Psoas muscle (tissue), 8 donors: Measurements from ENCODE around the gene GOT1. TPM values are rescaled to one million over a fixed set of nuclear protein-coding genes. Genes with fewer than 3 reads are reported as not detected.

ENCODE experiments used
- ATAC-seq, 4 donors: fragments of 200-7000 bp; cut with Tn5 transposase; one replicate each; pipeline ENCODE4 v1.9.1; 2020; ENCODE audit warnings: moderate library complexity in 3 of 4, mild to moderate bottlenecking in 2 of 4
- DNase-seq, 2 donors: peaks; one replicate each; pipeline ENCODE4 v3.0.0-alpha.2; 2020
- H3K27ac ChIP-seq: fragments of 200-600 bp; one replicate; pipeline ENCODE4 v1.8.0; 2022
- H3K27me3 ChIP-seq, 3 donors: fragments of 200-600 bp in 1 of 3; one replicate each; pipeline versions ENCODE4 v1.6.1 to v1.8.0; 2013 to 2022; ENCODE audit warnings: low read length in 2 of 3, mild to moderate bottlenecking in 2 of 3, moderate library complexity in 1 of 3; ENCODE audit not compliant: insufficient read depth in 3 of 3
- H3K36me3 ChIP-seq, 2 donors: fragments of 200-600 bp in 1 of 2; one replicate each; pipeline versions ENCODE4 v1.6.1 to v1.8.0; 2013 to 2022; ENCODE audit warnings: low read depth in 1 of 2, mild to moderate bottlenecking in 1 of 2, moderate library complexity in 1 of 2; ENCODE audit not compliant: insufficient read depth in 1 of 2
- H3K4me1 ChIP-seq: fragments of 200-600 bp; one replicate; pipeline ENCODE4 v1.8.0; 2022
- H3K4me3 ChIP-seq: fragments of 200-600 bp; one replicate; pipeline ENCODE4 v1.8.0; 2022; ENCODE audit warnings: mild to moderate bottlenecking
- H3K9me3 ChIP-seq: fragments of 200-600 bp; one replicate; pipeline ENCODE4 v1.8.0; 2022
- CTCF ChIP-seq: fragments of 200-600 bp; IDR thresholded peaks from one replicate; pipeline ENCODE4 v1.8.0; 2022; ENCODE audit warnings: antibody characterized with exemption
- WGBS, 3 donors: extraction: QIAGEN DNeasy Blood & Tissue Kit; methylation state at CpG; one replicate each; pipeline versions ENCODE4 v1.1.6 to v1.1.7; 2013; 5-methylcytosine and 5-hydroxymethylcytosine counted together
- intact Hi-C, 2 donors: fragments of 100-400 bp; cut with DNase I; formaldehyde crosslinking; loops; one replicate each; pipeline versions ENCODE4 v1.11.0 to v1.14.2; 2022
- polyA plus RNA-seq, 3 donors: library from polyadenylated mRNA; stranded (reverse); fragments of 200-250 nt; gene quantifications; one replicate each; pipeline ENCODE4 v1.2.3, GENCODE V29; 2013
- total RNA-seq, 4 donors: library from RNA; stranded (reverse); fragmentation: NEBNext Ultra II Directional in 2 of 4; extraction: Animal tissue kit (Norgen Biotek cat#: 25700) in 2 of 4; gene quantifications; one replicate each; pipeline versions ENCODE4 v1.2.1 to v1.2.4, GENCODE V29; 2021 to 2023
- donor health status: healthy with polysubstance abuse.
- donor health status: DM: no; HTN: no; CAD: no; lungs with moderate emphysema.
- donor health status: Bipolar disorder and iron deficiency.
- donor health status: healthy.
- donor health status: DM: yes; HTN: yes; CAD: no.
- donor health status: DM: no; HTN: no; CAD: no.
- donor health status: DM: no; HTN: no; CAD: no.
- donor health status: DM: yes; HTN: yes; CAD: no.

GOT1 gene
- total and polyA plus RNA-seq, 7 donors = 87.7 to 381 (median 208) TPM

- WGBS, 3 donors = 97 to 100% (median 98%) methylated on average over 1 of the region's 1 CpG
- Histone ChIP-seq H3K4me1 (peaks cover 50% of the 10 kb centered on the region), H3K4me3 (no peak overlapping the region), H3K27me3 (no peaks in the 10 kb centered on the region), H3K27ac (peak overlapping the region; percentile 67), H3K9me3 (no peaks in the 10 kb centered on the region), H3K36me3 (peaks cover 23 to 25% of the 10 kb centered on the region in 2 donors)
- no peak for DNase-seq
- ATAC-seq = no peak
- no peak for TF ChIP-seq CTCF
- intact Hi-C loops = no loop called here
Observed at GRCh38 chr10:99424656-99425055, 5.8 kb downstream of the GOT1 start.

- intact Hi-C loops = no loop called here
- Histone ChIP-seq H3K36me3 (peaks cover 31 to 43% of the 10 kb centered on the region in 2 donors), H3K27me3 (no peaks in the 10 kb centered on the region), H3K4me1 (peaks cover 46% of the 10 kb centered on the region), H3K27ac (no peak overlapping the region), H3K9me3 (no peaks in the 10 kb centered on the region), H3K4me3 (no peak overlapping the region)
- DNase-seq (no peak), ATAC-seq (no peak)
- no peak for TF ChIP-seq CTCF
- WGBS, 3 donors = 82 to 93% (median 89%) methylated on average over 5 of the region's 5 CpGs
Observed at GRCh38 chr10:99422529-99423096, 7.8 kb downstream of the GOT1 start.

- DNase-seq = no peak
- WGBS, 3 donors = 75 to 88% (median 79%) methylated on average over 3 of the region's 3 CpGs
- no peak for ATAC-seq
- no peak for TF ChIP-seq CTCF
- H3K27me3 ChIP-seq = no peaks in the 10 kb centered on the region
- H3K9me3 ChIP-seq = no peaks in the 10 kb centered on the region
- intact Hi-C loops = no loop called here
- peak overlapping the region; percentile 15 for H3K27ac ChIP-seq
- H3K36me3 ChIP-seq = peaks cover 29 to 43% of the 10 kb centered on the region in 2 donors
- H3K4me1 ChIP-seq = peaks cover 38% of the 10 kb centered on the region
- no peak overlapping the region for H3K4me3 ChIP-seq
Observed at GRCh38 chr10:99421233-99421739, 9.1 kb downstream of the GOT1 start.

- Histone ChIP-seq H3K4me1 (peaks cover 22% of the 10 kb centered on the region), H3K36me3 (peaks cover 23 to 30% of the 10 kb centered on the region in 2 donors), H3K27me3 (no peaks in the 10 kb centered on the region), H3K9me3 (no peaks in the 10 kb centered on the region), H3K27ac (no peak overlapping the region), H3K4me3 (no peak overlapping the region)
- intact Hi-C loops = no loop called here
- ATAC-seq (no peak), DNase-seq (no peak)
- TF ChIP-seq CTCF = no peak
- WGBS, 3 donors = 74 to 95% (median 94%) methylated on average over 2 of the region's 2 CpGs
Observed at GRCh38 chr10:99419688-99420087, 10.7 kb downstream of the GOT1 start.
